Stimulated activated CD4-positive, alpha-beta T cell treated with anti-CD3 and anti-CD28 coated beads, Interleukin-1b, Interleukin-23, amount 100 ng/mL, for 24 hours (primary cell): ENCODE measurements around the gene SLC39A13.

ENCODE experiments used
- DNase-seq, 4 experiments: peaks; one replicate each; pipeline ENCODE4 v3.0.0-alpha.2; 2020; ENCODE audit warnings: low read depth in 4 of 4, low spot score in 1 of 4

The SLC39A13 gene

GRCh38 chr11:47383071-47383470 lies 25.3 kb upstream of the SLC39A13 start:
- DNase-seq = no peak

GRCh38 chr11:47384498-47384897 lies 23.9 kb upstream of the SLC39A13 start:
- DNase-seq = no peak

- no peak for DNase-seq
These were observed 20.3 kb upstream of the SLC39A13 start for GRCh38 chr11:47387944-47388696.

- no peak for DNase-seq
These were observed 19.5 kb upstream of the SLC39A13 start for GRCh38 chr11:47388697-47389576.

- DNase-seq = no peak
These were observed 18.6 kb upstream of the SLC39A13 start for GRCh38 chr11:47389577-47390421.

- DNase-seq = no peak
These were observed 18.0 kb upstream of the SLC39A13 start for GRCh38 chr11:47390422-47390760.

- no peak for DNase-seq
These were observed 17.3 kb upstream of the SLC39A13 start for GRCh38 chr11:47391077-47391583.

GRCh38 chr11:47391711-47392432 lies 16.5 kb upstream of the SLC39A13 start:
- DNase-seq = no peak

GRCh38 chr11:47392546-47393162 lies 15.7 kb upstream of the SLC39A13 start:
- DNase-seq = no peak

GRCh38 chr11:47393163-47394049 lies 15.0 kb upstream of the SLC39A13 start:
- no peak for DNase-seq

- DNase-seq = no peak
These were observed 14.4 kb upstream of the SLC39A13 start for GRCh38 chr11:47394050-47394321.

GRCh38 chr11:47394322-47395222 lies 13.8 kb upstream of the SLC39A13 start:
- DNase-seq = peak in 2 of 4 experiments; percentile 32 to 48

- no peak for DNase-seq
These were observed 13.0 kb upstream of the SLC39A13 start for GRCh38 chr11:47395223-47396048.

- DNase-seq = no peak
These were observed 12.4 kb upstream of the SLC39A13 start for GRCh38 chr11:47396049-47396320.

GRCh38 chr11:47398011-47398410 lies 10.4 kb upstream of the SLC39A13 start:
- no peak for DNase-seq

GRCh38 chr11:47398551-47398950 lies 9.8 kb upstream of the SLC39A13 start:
- no peak for DNase-seq

GRCh38 chr11:47399860-47400767 lies 8.3 kb upstream of the SLC39A13 start:
- DNase-seq = no peak
